ENCODE data around the gene YJU2.
"Not testable (repeated sequence)": the region's sequence is repeated elsewhere in the genome, so short reads cannot be mapped to it uniquely, and the experiment has no call there.

DNA sequence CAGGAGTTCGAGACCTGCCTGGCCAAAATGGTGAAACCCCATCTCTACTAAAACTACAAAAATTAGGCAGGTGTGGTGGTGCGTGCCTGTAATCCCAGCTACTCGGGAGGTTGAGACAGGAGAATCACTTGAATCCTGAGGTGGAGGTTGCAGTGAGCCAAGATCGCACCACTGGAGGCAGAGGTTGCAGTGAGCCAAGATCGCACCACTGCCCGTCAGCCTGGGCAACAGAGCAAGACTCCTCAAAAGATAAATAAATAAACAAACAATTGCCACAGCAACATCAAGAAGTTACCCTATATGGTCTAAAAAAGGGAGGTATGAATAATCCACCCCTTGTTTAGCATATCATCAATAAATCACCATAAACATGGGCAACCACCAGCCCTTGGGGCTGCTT, 942 bp upstream of the YJU2 start:
- TF ChIP-seq CTCF (conservative IDR thresholded peaks at IDR 0.05; ENCODE audit: low read length); EZH2phosphoT487 (IDR thresholded peaks at IDR 0.05; ENCODE audit: borderline replicate concordance): not testable (repeated sequence)
